Measurements from ENCODE around the gene WWOX.

Gene WWOX

GRCh38 chr16:78962457-78962929, 863.0 kb downstream of the WWOX start:
- TF ChIP-seq SIN3A (IDR thresholded peaks at IDR 0.05; ENCODE audit: borderline replicate concordance, insufficient read depth, low read length): no peak
- TF ChIP-seq TAF1 (IDR thresholded peaks at IDR 0.05; ENCODE audit: borderline replicate concordance, insufficient read depth, low read length): no peak
- no peak for TF ChIP-seq REST (IDR thresholded peaks at IDR 0.05; ENCODE audit: insufficient read depth in 1 of 2, low read depth in 2 of 2, low read length in 2 of 2)
- no peak for TF ChIP-seq FOXP2 (optimal IDR thresholded peaks at IDR 0.05; ENCODE audit: borderline replicate concordance, extremely low read depth, extremely low read length, insufficient read depth)
- no peak for TF ChIP-seq POLR2AphosphoS5 (IDR thresholded peaks at IDR 0.05; ENCODE audit: low read depth, low read length)

- TF ChIP-seq REST (IDR thresholded peaks at IDR 0.05; ENCODE audit: insufficient read depth in 1 of 2, low read depth in 2 of 2, low read length in 2 of 2): no peak
- no peak for TF ChIP-seq FOXP2 (optimal IDR thresholded peaks at IDR 0.05; ENCODE audit: borderline replicate concordance, extremely low read depth, extremely low read length, insufficient read depth)
- no peak for TF ChIP-seq SIN3A (IDR thresholded peaks at IDR 0.05; ENCODE audit: borderline replicate concordance, insufficient read depth, low read length)
- TF ChIP-seq POLR2AphosphoS5 (IDR thresholded peaks at IDR 0.05; ENCODE audit: low read depth, low read length): no peak
- TF ChIP-seq TAF1 (IDR thresholded peaks at IDR 0.05; ENCODE audit: borderline replicate concordance, insufficient read depth, low read length): no peak
These were observed 868.5 kb downstream of the WWOX start for GRCh38 chr16:78967948-78968347.

- TF ChIP-seq REST (IDR thresholded peaks at IDR 0.05; ENCODE audit: insufficient read depth in 1 of 2, low read depth in 2 of 2, low read length in 2 of 2): no peak
- no peak for TF ChIP-seq FOXP2 (optimal IDR thresholded peaks at IDR 0.05; ENCODE audit: borderline replicate concordance, extremely low read depth, extremely low read length, insufficient read depth)
- TF ChIP-seq POLR2AphosphoS5 (IDR thresholded peaks at IDR 0.05; ENCODE audit: low read depth, low read length): no peak
- no peak for TF ChIP-seq SIN3A (IDR thresholded peaks at IDR 0.05; ENCODE audit: borderline replicate concordance, insufficient read depth, low read length)
- TF ChIP-seq TAF1 (IDR thresholded peaks at IDR 0.05; ENCODE audit: borderline replicate concordance, insufficient read depth, low read length): no peak
These were observed 870.3 kb downstream of the WWOX start for GRCh38 chr16:78969721-78970120.

- TF ChIP-seq REST (IDR thresholded peaks at IDR 0.05; ENCODE audit: insufficient read depth in 1 of 2, low read depth in 2 of 2, low read length in 2 of 2): no peak
- no peak for TF ChIP-seq TAF1 (IDR thresholded peaks at IDR 0.05; ENCODE audit: borderline replicate concordance, insufficient read depth, low read length)
- TF ChIP-seq SIN3A (IDR thresholded peaks at IDR 0.05; ENCODE audit: borderline replicate concordance, insufficient read depth, low read length): no peak
- no peak for TF ChIP-seq FOXP2 (optimal IDR thresholded peaks at IDR 0.05; ENCODE audit: borderline replicate concordance, extremely low read depth, extremely low read length, insufficient read depth)
- TF ChIP-seq POLR2AphosphoS5 (IDR thresholded peaks at IDR 0.05; ENCODE audit: low read depth, low read length): no peak
These were observed 871.2 kb downstream of the WWOX start for GRCh38 chr16:78970650-78971049.

GRCh38 chr16:78972006-78972405, 872.6 kb downstream of the WWOX start:
- TF ChIP-seq SIN3A (IDR thresholded peaks at IDR 0.05; ENCODE audit: borderline replicate concordance, insufficient read depth, low read length) (no peak), POLR2AphosphoS5 (IDR thresholded peaks at IDR 0.05; ENCODE audit: low read depth, low read length) (no peak), FOXP2 (optimal IDR thresholded peaks at IDR 0.05; ENCODE audit: borderline replicate concordance, extremely low read depth, extremely low read length, insufficient read depth) (no peak), REST (IDR thresholded peaks at IDR 0.05; ENCODE audit: insufficient read depth in 1 of 2, low read depth in 2 of 2, low read length in 2 of 2) (no peak), TAF1 (IDR thresholded peaks at IDR 0.05; ENCODE audit: borderline replicate concordance, insufficient read depth, low read length) (no peak)
